Esophagus muscularis mucosa (tissue), 4 donors: ENCODE results near the gene COQ6. TPM values are rescaled to one million over a fixed set of nuclear protein-coding genes. Genes with fewer than 3 reads are reported as not detected.
"Not testable (repeated sequence)": the region's sequence is repeated elsewhere in the genome, so short reads cannot be mapped to it uniquely, and the experiment has no call there.

Experiments
- DNase-seq: peaks from one replicate; pipeline ENCODE4 v3.0.0-alpha.2; 2017; ENCODE audit errors: extremely low spot score
- H3K27ac ChIP-seq, 4 donors: fragments of 200-600 bp; sonication (generic); replicated peaks in 1 of 4; 1 replicate in 3 of 4; 2 replicates in 1 of 4; pipeline ENCODE4 v1.5.1; 2016 to 2019; ENCODE audit warnings: mild to moderate bottlenecking in 1 of 4
- H3K27me3 ChIP-seq, 4 donors: fragments of 200-600 bp; sonication (generic); one replicate each; pipeline versions ENCODE4 v1.5.1 to v1.6.0; 2016 to 2019
- H3K36me3 ChIP-seq, 4 donors: fragments of 200-600 bp; sonication (generic); one replicate each; pipeline ENCODE4 v1.5.1; 2016 to 2019
- H3K4me1 ChIP-seq, 4 donors: fragments of 200-600 bp; sonication (generic); one replicate each; pipeline ENCODE4 v1.5.1; 2016 to 2019
- H3K4me3 ChIP-seq, 4 donors: fragments of 200-600 bp; sonication (generic); 1 replicate in 2 of 4; 2 replicates in 2 of 4; pipeline ENCODE4 v1.5.1; 2016 to 2019; ENCODE audit warnings: mild to moderate bottlenecking in 4 of 4, moderate library complexity in 1 of 4
- H3K9me3 ChIP-seq, 4 donors: fragments of 200-600 bp; sonication (generic); 1 replicate in 3 of 4; 2 replicates in 1 of 4; pipeline ENCODE4 v1.5.1; 2016 to 2019
- EP300 ChIP-seq: sonication (generic); formaldehyde crosslinking; IDR thresholded peaks from one replicate; pipeline ENCODE4 v1.6.1; 2017; ENCODE audit warnings: antibody characterized with exemption
- POLR2A ChIP-seq: fragments of 450-650 bp; IDR thresholded peaks from one replicate; pipeline ENCODE4 v1.6.1; 2017; ENCODE audit warnings: antibody characterized with exemption, moderate library complexity, mild to moderate bottlenecking, low read depth
- POLR2AphosphoS5 ChIP-seq, 2 donors: sonication (generic); formaldehyde crosslinking; IDR thresholded peaks; one replicate each; pipeline ENCODE4 v1.6.1; 2017; ENCODE audit warnings: antibody characterized with exemption in 2 of 2
- WGBS: methylation state at CpG from one replicate; pipeline ENCODE4 v1.1.5; 2018; 5-methylcytosine and 5-hydroxymethylcytosine counted together
- intact Hi-C: fragments of 100-400 bp; cut with DNase I; formaldehyde crosslinking; loops from one replicate; pipeline ENCODE4 v1.15.1; 2023
- total RNA-seq, 4 donors: library from RNA; depleted of rRNA; stranded (reverse); fragments of >200 nt; gene quantifications; one replicate each; pipeline versions ENCODE4 v1.1.0 to v1.2.1, GENCODE V29; 2016
- TF ChIP-seq, protein P1 (sequence below), 3 experiments: fragments of 200-600 bp in 2 of 3; fragments of 450-650 bp in 1 of 3; sonication (generic) in 2 of 3; IDR thresholded peaks; one replicate each; pipeline ENCODE4 v1.5.1; 2017 to 2019; ENCODE audit warnings: antibody characterized with exemption in 3 of 3, mild to moderate bottlenecking in 2 of 3, moderate library complexity in 1 of 3

Gene COQ6
- 10 to 100 TPM; 21.5 to 52.0 (median 30.6) TPM for total RNA-seq

DNA sequence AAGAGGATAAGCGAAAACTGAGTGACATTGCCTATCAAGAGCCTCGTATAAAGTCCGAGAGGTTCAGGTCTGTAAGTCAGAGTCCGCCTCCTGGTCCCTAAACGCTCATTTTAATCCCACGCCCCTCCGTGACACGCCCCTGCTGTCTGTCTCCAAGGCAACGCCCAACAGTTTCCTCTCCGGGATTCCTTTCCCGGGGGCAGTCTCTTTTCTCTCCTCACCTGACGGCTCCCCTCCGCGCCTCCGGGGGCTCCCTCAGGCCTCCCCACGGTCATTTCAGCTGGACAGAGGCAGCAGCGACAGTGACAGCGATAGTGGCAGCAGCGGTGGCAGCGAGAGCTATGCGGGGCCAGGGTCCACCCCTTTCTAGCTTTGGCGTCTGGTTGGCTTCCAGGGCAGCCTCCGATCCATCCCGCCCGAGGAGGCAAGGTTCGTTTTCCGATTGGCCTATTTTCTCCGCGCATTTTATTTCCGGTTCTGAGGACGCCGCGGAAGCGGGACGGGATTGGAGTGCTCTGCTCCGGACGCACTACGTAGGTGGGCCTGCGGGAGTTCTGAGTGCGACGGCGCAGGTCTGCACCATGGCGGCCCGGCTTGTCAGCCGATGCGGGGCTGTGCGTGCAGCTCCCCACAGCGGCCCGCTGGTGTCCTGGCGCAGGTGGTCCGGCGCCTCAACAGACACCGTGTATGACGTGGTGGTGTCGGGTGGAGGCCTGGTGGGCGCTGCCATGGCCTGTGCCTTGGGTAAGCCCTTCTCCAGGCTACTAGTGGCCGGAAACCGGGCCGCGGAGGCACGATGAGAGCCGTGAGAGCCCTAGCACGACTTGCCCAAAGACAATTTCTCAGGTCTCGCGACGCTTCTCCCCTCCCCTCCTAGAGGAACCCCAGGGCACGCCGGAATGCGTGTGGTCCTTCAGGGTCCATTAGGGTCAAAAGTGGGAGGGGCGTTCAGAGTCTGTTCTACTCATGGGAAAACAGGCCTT, at the start of gene COQ6, which contains the start of gene FAM161B:
Gene COQ6 (plus strand): TSS at position 551 of the 983 bp plus-strand sequence. CDS start 31 bp downstream, at position 582.
Gene FAM161B (minus strand): TSS at position 343 of the 983 bp plus-strand sequence. CDS start 68 bp downstream, at position 275.
- Histone ChIP-seq H3K27ac (peak within 1 kb of the TSS; percentile 90 to 98 (median 96)), H3K27me3 (no peaks in the 10 kb centered on the region), H3K36me3 (peaks cover 15 to 36% (median 31%) of the 10 kb centered on the region in 4 donors), H3K9me3 (no peaks in the 10 kb centered on the region), H3K4me1 (peaks cover 15 to 31% (median 24%) of the 10 kb centered on the region in 4 donors), H3K4me3 (peak within 1 kb of the TSS; percentile 89 to 98 (median 96))
- TF ChIP-seq EP300: no peak
- TF ChIP-seq, protein P1, sequence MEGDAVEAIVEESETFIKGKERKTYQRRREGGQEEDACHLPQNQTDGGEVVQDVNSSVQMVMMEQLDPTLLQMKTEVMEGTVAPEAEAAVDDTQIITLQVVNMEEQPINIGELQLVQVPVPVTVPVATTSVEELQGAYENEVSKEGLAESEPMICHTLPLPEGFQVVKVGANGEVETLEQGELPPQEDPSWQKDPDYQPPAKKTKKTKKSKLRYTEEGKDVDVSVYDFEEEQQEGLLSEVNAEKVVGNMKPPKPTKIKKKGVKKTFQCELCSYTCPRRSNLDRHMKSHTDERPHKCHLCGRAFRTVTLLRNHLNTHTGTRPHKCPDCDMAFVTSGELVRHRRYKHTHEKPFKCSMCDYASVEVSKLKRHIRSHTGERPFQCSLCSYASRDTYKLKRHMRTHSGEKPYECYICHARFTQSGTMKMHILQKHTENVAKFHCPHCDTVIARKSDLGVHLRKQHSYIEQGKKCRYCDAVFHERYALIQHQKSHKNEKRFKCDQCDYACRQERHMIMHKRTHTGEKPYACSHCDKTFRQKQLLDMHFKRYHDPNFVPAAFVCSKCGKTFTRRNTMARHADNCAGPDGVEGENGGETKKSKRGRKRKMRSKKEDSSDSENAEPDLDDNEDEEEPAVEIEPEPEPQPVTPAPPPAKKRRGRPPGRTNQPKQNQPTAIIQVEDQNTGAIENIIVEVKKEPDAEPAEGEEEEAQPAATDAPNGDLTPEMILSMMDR (IDR thresholded peaks at IDR 0.05): peak in 1 of 3 experiments; percentile 12
- peak; percentile 91 to 92 for TF ChIP-seq POLR2AphosphoS5 (IDR thresholded peaks at IDR 0.05)
- no peak for TF ChIP-seq POLR2A
- WGBS: under 1% methylated on average over 41 of the region's 70 CpGs
- intact Hi-C loops: loop anchor here (5.0 kb wide), 1 partner anchor 67 kb away; the partner anchor contains the start of genes BBOF1 and ENTPD5
- DNase-seq: peak; percentile 98

DNA sequence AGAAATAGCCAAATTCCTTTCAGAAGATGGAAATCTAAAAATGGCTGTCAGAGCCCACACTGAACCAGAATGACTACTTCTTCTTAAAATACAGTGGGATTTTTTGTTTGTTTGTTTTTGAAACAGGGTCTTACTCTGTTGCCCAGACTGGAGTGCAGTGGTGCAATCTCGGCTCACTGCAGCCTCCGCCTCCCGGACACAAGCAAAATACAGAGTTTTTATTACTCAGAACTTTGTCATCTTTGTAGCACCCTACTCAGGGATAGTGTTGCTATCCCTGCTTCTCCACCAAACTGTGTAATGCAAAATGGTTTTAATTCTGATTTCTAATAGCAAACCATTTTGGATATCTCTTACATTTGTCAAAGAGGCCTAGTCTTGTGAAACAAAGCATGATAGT, 47.1 kb upstream of the COQ6 start:
- DNase-seq: no peak
- TF ChIP-seq, protein P1 (IDR thresholded peaks at IDR 0.05): no peak
- no peak for TF ChIP-seq EP300
- TF ChIP-seq POLR2AphosphoS5 (IDR thresholded peaks at IDR 0.05): no peak
- TF ChIP-seq POLR2A: no peak
- no peak overlapping the region for H3K27ac ChIP-seq
- peaks cover 54 to 99% (median 88%) of the 10 kb centered on the region in 4 donors for H3K36me3 ChIP-seq
- WGBS: 93% methylated on average over 3 of the region's 3 CpGs
- no peak overlapping the region for H3K4me3 ChIP-seq
- intact Hi-C loops: no loop called here
- H3K27me3 ChIP-seq: no peaks in the 10 kb centered on the region
- no peaks in the 10 kb centered on the region for H3K4me1 ChIP-seq
- no peaks in the 10 kb centered on the region for H3K9me3 ChIP-seq

DNA sequence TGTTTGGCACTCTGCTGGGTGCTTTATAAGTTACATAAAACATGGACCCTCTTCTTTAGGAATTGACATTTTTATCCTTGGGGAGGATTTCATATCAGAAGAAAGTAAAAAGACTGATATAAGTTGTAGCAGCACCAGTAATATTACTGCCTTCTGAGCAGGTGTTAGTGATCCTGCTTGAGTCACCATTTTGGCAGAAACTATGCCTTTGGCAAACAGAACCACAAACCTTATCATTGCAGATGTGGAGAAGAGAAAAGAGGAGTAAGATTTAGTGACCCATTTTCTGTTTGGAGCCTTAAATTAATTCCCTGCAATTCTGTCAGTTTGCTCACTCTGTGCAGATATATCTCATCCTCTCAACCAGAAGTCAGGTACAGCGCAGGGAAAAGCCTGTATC, 40.4 kb upstream of the COQ6 start:
- H3K27ac ChIP-seq: no peak overlapping the region

DNA sequence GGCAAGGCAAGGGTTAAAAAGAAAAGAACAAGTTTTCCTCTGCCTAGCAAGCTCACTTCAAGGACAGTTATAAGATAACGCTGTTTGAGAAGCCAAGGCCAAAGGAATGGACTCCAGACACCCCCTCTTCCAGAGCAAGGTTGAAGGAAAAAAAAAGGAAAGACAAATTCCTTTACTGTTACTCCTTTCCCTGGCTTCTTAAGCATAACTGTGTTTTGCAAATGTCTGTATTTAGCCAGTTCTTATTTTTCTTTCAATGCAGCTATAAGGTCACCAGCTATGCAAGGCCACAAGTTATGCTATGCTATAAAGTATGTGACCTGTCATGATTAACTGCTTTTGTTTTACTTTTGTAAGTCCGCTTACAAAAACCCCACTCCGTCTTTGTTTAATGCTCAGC, 36.8 kb upstream of the COQ6 start:
- 62% methylated on average over 3 of the region's 3 CpGs for WGBS
- Histone ChIP-seq H3K27me3 (no peaks in the 10 kb centered on the region), H3K4me1 (peaks cover 0 to 24% (median 8%) of the 10 kb centered on the region in 4 donors), H3K36me3 (peaks cover 22 to 82% (median 71%) of the 10 kb centered on the region in 4 donors), H3K27ac (peak overlapping the region in 1 of 4 donors; percentile 52), H3K9me3 (no peaks in the 10 kb centered on the region), H3K4me3 (no peak overlapping the region)
- DNase-seq: no peak
- intact Hi-C loops: no loop called here
- TF ChIP-seq POLR2A (no peak), POLR2AphosphoS5 (IDR thresholded peaks at IDR 0.05) (no peak), EP300 (no peak)
- TF ChIP-seq, protein P1 (IDR thresholded peaks at IDR 0.05): no peak

More for the DNA sequence above, 40.4 kb upstream of the COQ6 start:
- TF ChIP-seq POLR2AphosphoS5 (IDR thresholded peaks at IDR 0.05) (no peak), EP300 (no peak), POLR2A (no peak)
- DNase-seq: no peak
- Histone ChIP-seq H3K36me3 (peaks cover 50 to 95% (median 89%) of the 10 kb centered on the region in 4 donors), H3K4me1 (peaks cover 0 to 13% (median 8%) of the 10 kb centered on the region in 4 donors), H3K9me3 (no peaks in the 10 kb centered on the region), H3K4me3 (no peak overlapping the region), H3K27me3 (no peaks in the 10 kb centered on the region)
- intact Hi-C loops: no loop called here
- WGBS: 100% methylated on average over 1 of the region's 1 CpG

DNA sequence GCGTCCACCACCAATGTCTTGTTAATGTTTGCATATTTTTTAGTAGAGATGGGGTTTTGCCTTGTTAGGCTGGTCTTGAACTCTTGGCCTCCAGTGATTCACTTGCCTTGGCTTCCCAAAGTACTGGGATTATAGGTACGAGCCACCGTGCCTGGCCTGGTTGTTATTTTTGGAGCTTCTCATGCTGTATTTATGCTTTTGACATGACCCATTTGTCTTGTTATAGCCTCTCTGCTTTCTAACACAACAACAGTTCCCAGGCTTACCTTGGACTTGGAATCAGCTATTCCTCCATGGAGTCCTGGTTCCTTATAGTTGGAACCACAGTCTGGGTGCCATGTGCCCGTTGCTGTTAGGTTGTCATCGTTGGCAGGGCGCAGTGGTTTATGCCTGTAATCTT, 33.8 kb upstream of the COQ6 start:
- Histone ChIP-seq H3K36me3 (peaks cover 11 to 79% (median 65%) of the 10 kb centered on the region in 4 donors), H3K9me3 (no peaks in the 10 kb centered on the region), H3K27ac (no peak overlapping the region), H3K27me3 (no peaks in the 10 kb centered on the region), H3K4me1 (peaks cover 0 to 24% (median 8%) of the 10 kb centered on the region in 4 donors), H3K4me3 (no peak overlapping the region)
- TF ChIP-seq EP300 (no peak), POLR2A (no peak), POLR2AphosphoS5 (IDR thresholded peaks at IDR 0.05) (no peak)
- TF ChIP-seq, protein P1 (IDR thresholded peaks at IDR 0.05): no peak
- 78% methylated on average over 6 of the region's 6 CpGs for whole genome bisulfite sequencing
- intact Hi-C loops: no loop called here
- no peak for DNase-seq

DNA sequence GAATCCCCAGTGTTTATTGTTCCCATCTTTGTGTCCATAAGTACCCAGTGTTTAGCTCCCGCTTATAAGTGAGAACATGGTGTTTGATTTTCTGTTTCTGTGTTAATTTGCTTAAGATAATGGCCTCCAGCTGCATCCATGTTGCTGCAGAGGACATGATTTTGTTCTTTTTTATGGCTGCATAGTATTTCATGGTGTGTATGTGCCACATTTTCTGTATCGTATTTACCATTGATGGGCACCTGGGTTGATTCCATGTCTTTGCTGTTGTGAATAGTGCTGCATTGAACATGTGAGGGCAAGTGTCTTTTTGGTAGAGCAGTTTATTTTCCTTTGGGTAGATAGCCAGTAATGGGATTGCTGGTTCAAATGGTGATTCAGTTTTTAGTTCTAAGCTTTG, 30.6 kb upstream of the COQ6 start:
- H3K4me3 ChIP-seq, H3K9me3 ChIP-seq, H3K27ac ChIP-seq, H3K27me3 ChIP-seq, intact Hi-C loops, DNase-seq: not testable (repeated sequence)
- Histone ChIP-seq H3K36me3 (peaks cover 41 to 81% (median 70%) of the 10 kb centered on the region in 4 donors), H3K4me1 (peaks cover 0 to 11% (median 0%) of the 10 kb centered on the region in 4 donors)
- 94% methylated on average over 2 of the region's 2 CpGs for WGBS
